Activated CD8-positive, alpha-beta memory T cell treated with anti-CD3 and anti-CD28 coated beads, Interleukin-2, amount 10 ng/mL, durations not matched to agents 7 days and 5 days (primary cell): ENCODE results near the gene LATS1. TPM values are rescaled to one million over a fixed set of nuclear protein-coding genes. Genes with fewer than 3 reads are reported as not detected.
"Not testable (repeated sequence)": the region's sequence is repeated elsewhere in the genome, so short reads cannot be mapped to it uniquely, and the experiment has no call there.

Experiments
- ATAC-seq: fragments of 150-1000 bp; cut with Tn5 transposase; one replicate; pipeline ENCODE4 v1.10.0; 2021; ENCODE audit warnings: moderate library complexity
- CTCF ChIA-PET: fragments of 350-600 bp; sonication (Branson Sonifier 250); formaldehyde crosslinking; loops from one replicate; lab custom pipeline; 2021; ENCODE audit warnings: antibody characterized with exemption; lab: Charles Lee
- DNase-seq: peaks from one replicate; pipeline ENCODE4 v3.0.0-alpha.2; 2020
- H3K27ac Mint-ChIP-seq: one replicate; pipeline ENCODE4 v1.8.0; 2021; ENCODE audit warnings: mild to moderate bottlenecking, mixed read lengths
- H3K27me3 Mint-ChIP-seq: one replicate; pipeline ENCODE4 v1.8.0; 2021; ENCODE audit warnings: mixed read lengths
- H3K36me3 Mint-ChIP-seq: one replicate; pipeline ENCODE4 v1.8.0; 2021; ENCODE audit warnings: mild to moderate bottlenecking, mixed read lengths
- H3K4me1 Mint-ChIP-seq: one replicate; pipeline ENCODE4 v1.8.0; 2021; ENCODE audit warnings: mixed read lengths
- H3K4me3 Mint-ChIP-seq: one replicate; pipeline ENCODE4 v1.8.0; 2021; ENCODE audit warnings: mild to moderate bottlenecking, moderate library complexity, mixed read lengths
- H3K9me3 Mint-ChIP-seq: one replicate; pipeline ENCODE4 v1.8.0; 2022; ENCODE audit warnings: low read depth, mixed read lengths
- total RNA-seq, 2 experiments: library from RNA; stranded (reverse); gene quantifications; one replicate each; pipeline ENCODE4 v1.2.3, GENCODE V29; 2021

LATS1 gene
- 10 to 100 TPM; 28.5 to 33.1 TPM for total RNA-seq

DNA sequence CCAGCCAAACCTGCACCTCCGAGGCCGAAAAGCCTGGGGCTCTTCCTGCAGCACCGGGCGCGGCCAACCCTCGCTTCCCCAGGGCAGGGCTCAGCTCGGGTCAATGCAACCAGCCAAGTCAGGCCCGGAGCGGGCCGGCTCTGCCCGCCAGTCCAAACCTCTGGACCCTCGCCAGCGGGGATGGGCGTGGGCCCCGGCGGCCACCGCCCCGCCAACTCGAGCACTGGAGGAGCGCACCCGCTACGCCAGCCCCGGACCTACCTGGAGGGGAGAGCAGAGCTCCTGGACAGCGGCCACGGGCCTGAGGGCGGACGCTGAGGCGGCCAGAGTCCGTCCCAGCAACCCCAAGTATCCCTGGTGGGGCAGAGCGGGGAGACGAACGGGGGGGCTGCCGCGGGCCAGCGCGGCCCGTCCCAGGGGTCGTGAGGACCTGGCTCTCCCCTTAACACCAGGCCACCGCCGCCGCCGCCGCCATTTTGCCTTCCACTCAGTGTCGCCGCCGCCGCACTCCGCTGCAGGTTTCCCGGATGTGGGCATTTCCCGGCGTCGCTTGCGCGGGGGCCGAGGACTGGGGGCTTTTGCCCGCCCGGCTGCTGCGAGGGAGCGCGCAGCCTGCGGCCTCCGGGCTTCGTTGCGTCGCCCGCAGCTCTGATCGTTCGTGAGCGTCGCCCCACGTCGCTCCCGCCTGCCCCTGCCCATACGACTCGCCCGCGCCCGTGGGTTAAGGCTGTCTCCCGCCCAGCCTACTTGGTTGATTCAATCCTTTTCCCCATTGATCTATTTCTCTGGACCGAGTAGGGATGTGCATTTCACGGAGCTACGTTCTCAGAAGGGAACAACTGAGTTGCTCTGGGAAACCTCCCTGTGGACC is at the start of gene LATS1:
TSS of gene LATS1 (minus strand) at position 514 of the 871 bp plus-strand sequence. CDS start 15,975 bp downstream, outside the sequence.
- peaks cover 34% of the 10 kb centered on the region for H3K4me1 Mint-ChIP-seq
- H3K27me3 Mint-ChIP-seq: no peaks in the 10 kb centered on the region
- H3K9me3 Mint-ChIP-seq: no peaks in the 10 kb centered on the region
- H3K4me3 Mint-ChIP-seq: peak within 1 kb of the TSS; percentile 92
- DNase-seq (peak; percentile 96), ATAC-seq (peak; percentile 91)
- CTCF ChIA-PET: interaction anchor here (0.8 to 2.8 kb wide), 9 partner anchors 13 to 172 kb away, joined by 3 to 14 read pairs (median 3); partner anchors contain the start of genes GINM1, NUP43 and PPIL4
- H3K27ac Mint-ChIP-seq: peak within 1 kb of the TSS; percentile 97
- peaks cover 22% of the 10 kb centered on the region for H3K36me3 Mint-ChIP-seq

GRCh38 chr6:149766156-149766769 is 48.4 kb upstream of the LATS1 start:
- CTCF ChIA-PET: no interaction called here
- DNase-seq: no peak
- Mint-ChIP-seq H3K4me3 (no peak overlapping the region), H3K9me3 (peaks cover 7% of the 10 kb centered on the region), H3K36me3 (peaks cover 44% of the 10 kb centered on the region), H3K27me3 (no peaks in the 10 kb centered on the region), H3K4me1 (peaks cover 8% of the 10 kb centered on the region), H3K27ac (no peak overlapping the region)
- ATAC-seq: no peak

- Mint-ChIP-seq H3K4me1 (peaks cover 6% of the 10 kb centered on the region), H3K9me3 (peaks cover 7% of the 10 kb centered on the region), H3K36me3 (peaks cover 38% of the 10 kb centered on the region), H3K4me3 (no peak overlapping the region), H3K27ac (no peak overlapping the region), H3K27me3 (no peaks in the 10 kb centered on the region)
- DNase-seq (no peak), ATAC-seq (no peak)
- CTCF ChIA-PET: interaction anchor here (1.1 kb wide), 1 partner anchor 18 kb away, joined by 4 read pairs; the partner anchor contains the start of gene NUP43
These were observed 46.0 kb upstream of the LATS1 start for GRCh38 chr6:149763866-149764265.

DNA sequence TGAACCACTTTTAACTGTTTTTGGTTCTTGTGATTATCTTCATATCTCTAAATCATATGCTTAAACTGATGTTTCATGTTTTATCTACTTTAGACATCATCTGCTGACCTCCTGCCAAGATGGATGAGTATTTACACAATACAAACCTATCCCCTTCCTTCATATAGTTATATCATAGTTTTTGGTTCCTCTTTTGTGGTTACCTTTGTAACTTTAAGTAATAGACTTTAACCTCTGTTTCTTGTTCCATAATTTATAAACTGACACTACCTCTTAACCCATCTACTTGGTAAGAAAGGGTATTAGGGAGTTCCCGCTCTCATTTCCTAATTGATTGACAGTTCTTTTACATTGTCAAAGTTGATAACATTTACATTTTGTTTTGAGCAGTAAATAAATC is 43.5 kb upstream of the LATS1 start:
- no peak overlapping the region for H3K4me3 Mint-ChIP-seq
- DNase-seq: no peak
- peaks cover 5% of the 10 kb centered on the region for H3K9me3 Mint-ChIP-seq
- H3K4me1 Mint-ChIP-seq: peaks cover 6% of the 10 kb centered on the region
- H3K27me3 Mint-ChIP-seq: no peaks in the 10 kb centered on the region
- peaks cover 23% of the 10 kb centered on the region for H3K36me3 Mint-ChIP-seq
- no peak for ATAC-seq
- CTCF ChIA-PET: no interaction called here
- no peak overlapping the region for H3K27ac Mint-ChIP-seq

- Mint-ChIP-seq H3K4me1 (peaks cover 25% of the 10 kb centered on the region), H3K27ac (no peak overlapping the region), H3K9me3 (no peaks in the 10 kb centered on the region), H3K36me3 (peaks cover 15% of the 10 kb centered on the region), H3K4me3 (no peak overlapping the region), H3K27me3 (no peaks in the 10 kb centered on the region)
- DNase-seq (no peak), ATAC-seq (no peak)
- CTCF ChIA-PET: interaction anchor here (0.6 to 0.7 kb wide), 2 partner anchors 121 to 267 kb away, joined by 4 read pairs; no protein-coding TSS in a partner anchor
These were observed 38.3 kb upstream of the LATS1 start for GRCh38 chr6:149756261-149756636.

GRCh38 chr6:149755300-149756260 is 37.7 kb upstream of the LATS1 start:
- ATAC-seq (no peak), DNase-seq (peak; percentile 7)
- no peak overlapping the region for H3K27ac Mint-ChIP-seq
- CTCF ChIA-PET: interaction anchor here (0.5 to 0.7 kb wide), 3 partner anchors 8 to 266 kb away, joined by 3 to 4 read pairs (median 4); no protein-coding TSS in a partner anchor
- H3K4me3 Mint-ChIP-seq: no peak overlapping the region
- no peaks in the 10 kb centered on the region for H3K9me3 Mint-ChIP-seq
- peaks cover 29% of the 10 kb centered on the region for H3K4me1 Mint-ChIP-seq
- peaks cover 17% of the 10 kb centered on the region for H3K36me3 Mint-ChIP-seq
- H3K27me3 Mint-ChIP-seq: no peaks in the 10 kb centered on the region

DNA sequence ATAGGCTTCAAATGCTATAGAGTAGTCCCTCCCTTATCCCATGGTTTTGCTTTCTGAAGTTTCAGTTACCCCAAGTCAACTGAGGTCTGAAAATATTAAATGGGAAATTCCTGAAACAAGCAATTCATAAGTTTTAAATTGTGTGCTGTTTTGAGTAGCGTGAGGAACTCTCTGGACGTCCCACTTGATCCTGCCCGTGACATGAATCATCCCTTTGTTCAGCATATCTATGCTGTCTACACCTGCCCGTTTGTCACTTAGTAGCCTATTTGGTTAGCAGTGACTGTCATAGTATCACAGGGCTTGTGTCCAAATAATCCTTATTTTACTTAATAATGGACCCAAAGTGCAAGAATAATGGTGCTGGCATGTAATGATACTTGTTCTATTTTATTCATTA is 36.6 kb upstream of the LATS1 start:
- no peak overlapping the region for H3K27ac Mint-ChIP-seq
- H3K4me3 Mint-ChIP-seq: no peak overlapping the region
- peak; percentile 27 for DNase-seq
- CTCF ChIA-PET: no interaction called here
- no peak for ATAC-seq
- H3K36me3 Mint-ChIP-seq: peaks cover 12% of the 10 kb centered on the region
- H3K9me3 Mint-ChIP-seq: no peaks in the 10 kb centered on the region
- H3K27me3 Mint-ChIP-seq: no peaks in the 10 kb centered on the region
- H3K4me1 Mint-ChIP-seq: peaks cover 29% of the 10 kb centered on the region

- Mint-ChIP-seq H3K36me3 (peaks cover 12% of the 10 kb centered on the region), H3K4me1 (peaks cover 33% of the 10 kb centered on the region)
- CTCF ChIA-PET: interaction anchor here (0.6 to 1.3 kb wide), 4 partner anchors 16 to 806 kb away, joined by 3 to 5 read pairs (median 4); no protein-coding TSS in a partner anchor
- ATAC-seq, H3K27ac Mint-ChIP-seq, H3K9me3 Mint-ChIP-seq, DNase-seq, H3K4me3 Mint-ChIP-seq, H3K27me3 Mint-ChIP-seq: not testable (repeated sequence)
These were observed 35.4 kb upstream of the LATS1 start for GRCh38 chr6:149753374-149753637.

DNA sequence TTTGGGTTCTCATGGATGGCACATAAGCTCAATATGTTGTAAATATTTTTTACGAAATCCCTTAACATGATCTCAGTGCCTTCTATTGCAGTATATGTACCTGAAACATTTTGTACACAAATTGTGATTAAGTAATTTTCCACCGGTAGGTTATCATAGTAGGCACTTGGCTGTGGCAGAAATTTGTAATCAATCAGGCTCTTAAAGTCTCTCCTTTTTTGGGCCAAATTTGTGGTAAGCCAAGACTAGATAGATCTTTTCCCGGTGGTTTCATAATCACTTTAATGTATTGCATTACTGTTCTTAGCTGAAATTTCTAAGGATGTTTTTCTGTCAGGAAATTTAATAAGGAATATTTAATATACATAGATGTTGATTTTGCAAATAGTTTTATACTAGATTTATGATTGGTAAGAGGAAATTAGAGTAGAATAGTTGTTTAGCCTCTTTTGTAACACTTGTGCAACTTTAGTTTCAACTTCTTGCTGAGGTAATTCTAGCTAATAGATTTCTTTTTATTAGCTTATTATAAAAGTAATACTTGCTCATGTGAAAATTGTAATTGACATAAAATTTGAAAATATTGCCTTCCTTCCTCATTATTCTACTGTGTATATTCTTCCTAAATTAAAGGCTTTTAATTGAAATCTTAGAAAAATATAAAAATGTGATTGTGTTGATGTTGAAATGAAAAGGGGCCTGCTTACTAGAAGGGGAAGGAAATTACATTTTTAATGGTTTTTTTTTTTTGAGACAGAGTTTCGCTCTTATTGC is 34.9 kb upstream of the LATS1 start:
- Mint-ChIP-seq H3K36me3 (peaks cover 12% of the 10 kb centered on the region), H3K27ac (no peak overlapping the region), H3K27me3 (no peaks in the 10 kb centered on the region), H3K4me3 (no peak overlapping the region), H3K9me3 (no peaks in the 10 kb centered on the region), H3K4me1 (peaks cover 35% of the 10 kb centered on the region)
- ATAC-seq: no peak
- CTCF ChIA-PET: interaction anchor here (0.8 to 1.3 kb wide), 3 partner anchors 21 to 57 kb away, joined by 3 to 4 read pairs (median 3); no protein-coding TSS in a partner anchor
- DNase-seq: no peak

DNA sequence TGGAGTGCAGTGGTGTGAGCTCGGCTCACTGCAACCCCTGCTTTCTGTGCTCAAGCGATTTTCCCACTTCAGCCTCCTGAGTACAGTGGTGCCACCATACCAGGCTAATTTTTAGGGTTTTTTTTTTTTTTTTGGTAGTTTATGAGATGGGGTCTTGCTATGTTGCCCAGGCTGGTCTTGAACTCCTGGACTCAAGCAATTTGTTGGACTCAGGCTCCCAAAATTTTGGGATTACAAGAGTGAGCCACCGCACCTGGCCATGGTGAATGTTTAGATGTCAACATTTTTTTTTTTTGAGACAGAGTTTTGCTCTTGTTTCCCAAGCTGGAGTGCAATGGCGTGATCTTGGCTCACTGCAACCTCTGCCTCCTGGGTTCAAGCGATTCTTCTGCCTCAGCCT is 34.0 kb upstream of the LATS1 start:
- peaks cover 41% of the 10 kb centered on the region for H3K4me1 Mint-ChIP-seq
- not testable (repeated sequence) for H3K27me3 Mint-ChIP-seq, ATAC-seq, H3K9me3 Mint-ChIP-seq, H3K27ac Mint-ChIP-seq
- CTCF ChIA-PET: interaction anchor here (0.8 to 0.9 kb wide), 2 partner anchors 56 to 58 kb away, joined by 3 read pairs; no protein-coding TSS in a partner anchor
- peak overlapping the region; percentile 26 for H3K4me3 Mint-ChIP-seq
- DNase-seq: peak; percentile 15
- peaks cover 12% of the 10 kb centered on the region for H3K36me3 Mint-ChIP-seq

- peaks cover 12% of the 10 kb centered on the region for H3K36me3 Mint-ChIP-seq
- H3K27me3 Mint-ChIP-seq: no peaks in the 10 kb centered on the region
- CTCF ChIA-PET: interaction anchor here (0.7 to 1.6 kb wide), 2 partner anchors 11 to 25 kb away, joined by 3 read pairs; no protein-coding TSS in a partner anchor
- peak overlapping the region; percentile 84 for H3K4me3 Mint-ChIP-seq
- no peak for ATAC-seq
- DNase-seq: no peak
- peaks cover 47% of the 10 kb centered on the region for H3K4me1 Mint-ChIP-seq
- H3K9me3 Mint-ChIP-seq: no peaks in the 10 kb centered on the region
- no peak overlapping the region for H3K27ac Mint-ChIP-seq
These were observed 33.3 kb upstream of the LATS1 start for GRCh38 chr6:149751239-149751638.

DNA sequence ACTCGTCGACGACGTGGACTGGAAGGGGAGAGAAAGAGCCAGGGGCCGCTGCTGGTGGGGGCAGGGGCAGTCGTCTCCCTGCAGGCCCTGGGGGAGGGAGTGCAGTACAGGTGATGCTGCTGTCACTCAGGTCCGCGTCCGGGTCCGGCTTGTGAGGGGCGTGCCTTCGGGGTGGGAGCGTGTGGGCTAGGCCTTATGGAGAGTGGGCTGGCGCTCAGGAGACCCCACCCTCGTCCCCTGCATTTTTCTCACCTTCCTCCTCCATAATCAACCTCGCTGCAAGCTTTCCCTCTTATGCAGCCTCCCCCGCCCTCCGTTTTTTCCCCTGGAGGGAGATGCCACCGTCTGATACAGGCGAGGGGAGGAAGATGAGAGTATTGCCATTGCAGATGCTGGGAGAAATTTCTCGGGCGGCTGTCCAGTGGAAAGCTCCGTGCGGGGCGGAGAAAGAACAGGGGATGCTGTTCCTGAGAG is 32.3 kb upstream of the LATS1 start:
- H3K9me3 Mint-ChIP-seq: no peaks in the 10 kb centered on the region
- peaks cover 50% of the 10 kb centered on the region for H3K4me1 Mint-ChIP-seq
- ATAC-seq: peak; percentile 46
- H3K4me3 Mint-ChIP-seq: peak overlapping the region; percentile 84
- CTCF ChIA-PET: interaction anchor here (0.8 to 2.8 kb wide), 6 partner anchors 12 to 113 kb away, joined by 3 to 6 read pairs (median 3); partner anchors contain the start of gene LATS1
- peak overlapping the region; percentile 90 for H3K27ac Mint-ChIP-seq
- H3K36me3 Mint-ChIP-seq: peaks cover 10% of the 10 kb centered on the region
- H3K27me3 Mint-ChIP-seq: no peaks in the 10 kb centered on the region
- DNase-seq: peak; percentile 80
